ENCODE data around the gene LAMC3.

Gene LAMC3

DNA sequence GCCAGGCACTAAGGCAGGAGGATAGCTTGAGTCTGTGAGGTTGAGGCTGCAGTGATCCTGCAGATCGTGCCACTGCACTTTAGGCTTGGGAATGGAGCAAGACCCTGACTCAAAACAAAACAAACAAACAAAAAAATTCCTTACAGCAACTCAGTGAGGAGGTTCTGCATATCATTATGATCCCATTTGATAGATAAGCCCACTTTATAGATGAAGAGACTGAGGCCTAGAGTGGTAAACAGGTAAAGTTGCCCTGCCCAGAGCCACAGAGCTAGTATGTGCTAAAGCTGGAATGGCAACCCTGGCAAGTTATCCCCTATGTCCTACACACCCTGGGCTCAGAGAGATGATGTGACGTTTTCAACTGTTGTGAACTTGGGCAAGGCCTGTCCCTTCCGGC, 94.6 kb downstream of the LAMC3 start:
- DNase-seq (ENCODE audit: extremely low read depth, insufficient read length), result no peak
- no peak overlapping the region for H3K4me3 ChIP-seq (replicated peaks; ENCODE audit: low read depth, low read length)
- H3K36me3 ChIP-seq (ENCODE audit: control insufficient read depth, insufficient read depth, low read length), result no peaks in the 10 kb centered on the region
- TF ChIP-seq, protein P1, sequence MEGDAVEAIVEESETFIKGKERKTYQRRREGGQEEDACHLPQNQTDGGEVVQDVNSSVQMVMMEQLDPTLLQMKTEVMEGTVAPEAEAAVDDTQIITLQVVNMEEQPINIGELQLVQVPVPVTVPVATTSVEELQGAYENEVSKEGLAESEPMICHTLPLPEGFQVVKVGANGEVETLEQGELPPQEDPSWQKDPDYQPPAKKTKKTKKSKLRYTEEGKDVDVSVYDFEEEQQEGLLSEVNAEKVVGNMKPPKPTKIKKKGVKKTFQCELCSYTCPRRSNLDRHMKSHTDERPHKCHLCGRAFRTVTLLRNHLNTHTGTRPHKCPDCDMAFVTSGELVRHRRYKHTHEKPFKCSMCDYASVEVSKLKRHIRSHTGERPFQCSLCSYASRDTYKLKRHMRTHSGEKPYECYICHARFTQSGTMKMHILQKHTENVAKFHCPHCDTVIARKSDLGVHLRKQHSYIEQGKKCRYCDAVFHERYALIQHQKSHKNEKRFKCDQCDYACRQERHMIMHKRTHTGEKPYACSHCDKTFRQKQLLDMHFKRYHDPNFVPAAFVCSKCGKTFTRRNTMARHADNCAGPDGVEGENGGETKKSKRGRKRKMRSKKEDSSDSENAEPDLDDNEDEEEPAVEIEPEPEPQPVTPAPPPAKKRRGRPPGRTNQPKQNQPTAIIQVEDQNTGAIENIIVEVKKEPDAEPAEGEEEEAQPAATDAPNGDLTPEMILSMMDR (IDR thresholded peaks at IDR 0.05; ENCODE audit: insufficient read depth, low read length, poor library complexity, severe bottlenecking), result no peak
- H3K27me3 ChIP-seq (replicated peaks; ENCODE audit: control insufficient read depth, insufficient read depth, low read length), result peaks cover 1% of the 10 kb centered on the region; the same call in 1 of the 2 replicates

DNA sequence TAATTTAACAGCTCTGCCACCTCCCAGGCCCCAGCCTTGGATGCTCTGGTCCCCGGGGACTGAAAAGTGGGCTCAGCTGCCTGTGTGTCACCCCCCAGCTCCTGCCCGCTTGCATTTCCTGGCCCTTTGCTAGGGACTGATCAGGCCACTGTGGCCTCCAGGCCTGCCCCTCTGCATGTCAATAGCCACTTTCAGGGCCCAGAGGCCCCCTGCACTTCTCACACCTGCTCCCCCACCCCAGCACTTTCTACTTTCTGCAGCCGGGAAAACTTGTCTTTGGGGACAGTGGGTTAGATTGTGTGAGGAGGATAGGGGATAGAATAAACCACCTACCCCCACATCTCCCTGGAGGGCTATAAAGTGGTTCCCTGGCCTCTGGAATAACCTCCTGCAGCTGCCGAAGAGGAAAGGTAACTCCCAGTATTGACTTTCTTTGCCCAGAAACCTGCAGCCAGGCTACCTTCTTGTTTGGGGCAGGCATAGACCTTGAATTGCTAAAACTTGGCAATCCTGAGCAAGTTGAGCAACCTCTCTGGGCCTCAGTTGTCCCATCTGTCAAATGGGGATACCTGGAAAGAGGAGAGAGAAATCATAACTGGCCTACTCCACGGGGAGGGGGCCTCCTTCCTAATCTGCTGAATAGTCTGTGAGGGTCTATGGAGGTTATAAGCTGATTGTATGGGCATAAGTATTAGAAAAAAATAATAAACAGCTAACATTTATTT, 95.2 kb downstream of the LAMC3 start:
- no peak for DNase-seq (ENCODE audit: extremely low read depth, insufficient read length)
- Histone ChIP-seq H3K36me3 (ENCODE audit: control insufficient read depth, insufficient read depth, low read length) (no peaks in the 10 kb centered on the region), H3K27me3 (replicated peaks; ENCODE audit: control insufficient read depth, insufficient read depth, low read length) (peaks cover 1% of the 10 kb centered on the region; the same call in 1 of the 2 replicates)

DNA sequence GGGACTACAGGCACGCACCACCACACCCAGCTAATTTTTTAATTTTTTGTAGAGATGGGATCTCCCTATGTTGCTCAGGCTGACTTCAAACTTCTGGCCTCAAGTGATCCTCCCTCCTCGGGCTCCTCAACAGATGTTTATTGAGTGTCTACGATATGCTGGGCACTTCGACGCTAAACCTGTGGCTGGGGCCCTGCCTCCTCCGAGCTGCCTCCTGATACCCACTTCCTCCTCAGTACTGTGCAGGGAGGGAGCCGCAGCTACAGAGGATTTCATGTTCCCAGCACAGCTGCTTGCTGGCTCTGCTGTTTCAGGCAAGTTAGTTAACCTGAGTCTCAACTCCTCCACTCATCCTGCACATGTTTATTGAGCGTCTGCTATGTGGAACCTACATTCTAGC, 97.0 kb downstream of the LAMC3 start:
- Histone ChIP-seq H3K27me3 (replicated peaks; ENCODE audit: control insufficient read depth, insufficient read depth, low read length) (peaks cover 1% of the 10 kb centered on the region; the same call in 1 of the 2 replicates), H3K4me3 (replicated peaks; ENCODE audit: low read depth, low read length) (no peak overlapping the region), H3K36me3 (ENCODE audit: control insufficient read depth, insufficient read depth, low read length) (no peaks in the 10 kb centered on the region)
- TF ChIP-seq, protein P1 (IDR thresholded peaks at IDR 0.05; ENCODE audit: insufficient read depth, low read length, poor library complexity, severe bottlenecking), result no peak
- no peak for DNase-seq (ENCODE audit: extremely low read depth, insufficient read length)

More for the DNA sequence above, 95.2 kb downstream of the LAMC3 start:
- TF ChIP-seq, protein P1 (IDR thresholded peaks at IDR 0.05; ENCODE audit: insufficient read depth, low read length, poor library complexity, severe bottlenecking), result no peak
- H3K4me3 ChIP-seq (replicated peaks; ENCODE audit: low read depth, low read length), result no peak overlapping the region

DNA sequence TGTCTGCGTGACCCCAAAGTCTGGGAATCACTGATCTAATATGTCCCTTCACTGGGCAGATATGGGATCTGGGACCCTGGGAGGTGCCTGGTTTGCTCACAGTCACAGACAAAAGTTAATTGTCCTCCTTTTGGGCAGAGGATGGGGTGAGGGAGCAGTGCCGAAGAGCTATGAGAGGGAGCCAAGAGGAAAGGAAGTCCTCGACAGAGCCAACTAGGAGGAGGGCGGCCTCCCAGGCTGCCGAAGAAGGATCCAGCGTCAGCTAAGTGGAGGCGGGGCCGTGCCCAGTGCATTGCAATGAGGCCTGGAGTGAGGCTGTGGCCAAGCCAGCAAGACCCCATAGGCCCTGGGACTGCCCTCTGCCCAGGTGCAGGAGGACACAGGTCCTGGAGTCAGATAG, 98.8 kb downstream of the LAMC3 start:
- Histone ChIP-seq H3K4me3 (replicated peaks; ENCODE audit: low read depth, low read length) (no peak overlapping the region), H3K27me3 (replicated peaks; ENCODE audit: control insufficient read depth, insufficient read depth, low read length) (peaks cover 1% of the 10 kb centered on the region; the same call in 1 of the 2 replicates), H3K36me3 (ENCODE audit: control insufficient read depth, insufficient read depth, low read length) (no peaks in the 10 kb centered on the region)
- no peak for DNase-seq (ENCODE audit: extremely low read depth, insufficient read length)
- TF ChIP-seq, protein P1 (IDR thresholded peaks at IDR 0.05; ENCODE audit: insufficient read depth, low read length, poor library complexity, severe bottlenecking), result no peak

DNA sequence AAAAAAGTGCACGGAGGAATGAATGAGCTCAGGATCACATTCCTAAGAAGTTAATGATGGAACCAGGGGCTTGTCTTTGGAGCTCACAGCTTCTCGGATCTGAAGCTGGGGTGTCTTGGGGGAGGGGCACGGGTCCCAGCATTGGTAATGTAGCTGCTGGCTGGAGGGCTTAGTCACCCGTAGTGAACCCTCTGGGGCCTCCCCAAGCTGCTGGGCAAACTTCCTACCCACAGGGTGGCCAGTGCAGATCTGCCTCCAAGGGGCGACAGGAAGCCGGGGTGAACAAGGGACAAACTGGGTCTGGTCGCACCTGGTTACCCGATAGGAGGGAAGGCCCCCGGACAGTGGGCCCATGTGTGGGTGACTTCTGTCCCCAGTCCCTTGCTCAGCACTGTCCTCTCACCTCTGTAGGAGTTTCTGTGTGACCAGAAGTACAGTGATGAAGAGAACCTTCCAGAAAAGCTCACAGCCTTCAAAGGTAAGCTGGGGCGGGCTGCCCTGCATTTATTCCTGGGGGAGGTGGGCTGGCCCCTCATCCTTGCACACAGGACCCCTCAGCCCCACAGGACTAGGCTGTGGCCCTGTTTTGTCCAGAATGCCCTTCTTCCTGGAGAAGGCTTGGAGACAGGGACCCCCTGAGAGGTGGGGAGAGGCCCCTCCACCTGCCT, 102.3 kb downstream of the LAMC3 start:
- peaks cover 1% of the 10 kb centered on the region; the same call in 1 of the 2 replicates for H3K27me3 ChIP-seq (replicated peaks; ENCODE audit: control insufficient read depth, insufficient read depth, low read length)
- H3K36me3 ChIP-seq (ENCODE audit: control insufficient read depth, insufficient read depth, low read length), result no peaks in the 10 kb centered on the region
- TF ChIP-seq, protein P1 (IDR thresholded peaks at IDR 0.05; ENCODE audit: insufficient read depth, low read length, poor library complexity, severe bottlenecking), result no peak
- DNase-seq (ENCODE audit: extremely low read depth, insufficient read length), result no peak
- no peak overlapping the region for H3K4me3 ChIP-seq (replicated peaks; ENCODE audit: low read depth, low read length)

All from GM06990 (cell line).